Colonic mucosa (tissue), 4 donors: ENCODE data around the gene ST8SIA3. TPM values are rescaled to one million over a fixed set of nuclear protein-coding genes. Genes with fewer than 3 reads are reported as not detected.

Source experiments
- DNase-seq: peaks from one replicate; pipeline ENCODE4 v3.0.0-alpha.2; 2020
- H3K27ac ChIP-seq: fragments of 200-600 bp; one replicate; pipeline ENCODE4 v1.8.0; 2021
- H3K27me3 ChIP-seq: fragments of 200-600 bp; one replicate; pipeline ENCODE4 v1.8.0; 2021
- H3K36me3 ChIP-seq: fragments of 200-600 bp; one replicate; pipeline ENCODE4 v1.8.0; 2021
- H3K4me1 ChIP-seq: fragments of 200-600 bp; one replicate; pipeline ENCODE4 v1.8.0; 2021; ENCODE audit warnings: mild to moderate bottlenecking
- H3K4me3 ChIP-seq: fragments of 200-600 bp; one replicate; pipeline ENCODE4 v1.8.0; 2021
- H3K9ac ChIP-seq, 2 donors: one replicate each; pipeline ENCODE4 v1.7.0; 2013; ENCODE audit warnings: control low read depth in 2 of 2, low read depth in 2 of 2, low read length in 2 of 2
- H3K9me3 ChIP-seq: fragments of 200-600 bp; one replicate; pipeline ENCODE4 v1.8.0; 2021
- intact Hi-C: fragments of 100-400 bp; cut with DNase I; formaldehyde crosslinking; loops from one replicate; pipeline ENCODE4 v1.14.1; 2022
- total RNA-seq, 2 donors: library from RNA; stranded (reverse); fragmentation: NEBNext Ultra II Directional in 1 of 2; extraction: Animal tissue kit (Norgen Biotek cat#: 25700) in 1 of 2; gene quantifications; one replicate each; pipeline ENCODE4 v1.2.1, GENCODE V29; 2021
- TF ChIP-seq, protein P1 (sequence below): fragments of 200-600 bp; IDR thresholded peaks from one replicate; pipeline ENCODE4 v1.8.0; 2022; ENCODE audit warnings: antibody characterized with exemption, mild to moderate bottlenecking
- donor health status: healthy.
- donor health status: DM: no; HTN: no; CAD: no.
- donor health status: DM: no; HTN: no; CAD: no.

Gene ST8SIA3
- under 1 TPM; 0.05 TPM for total RNA-seq

- Histone ChIP-seq H3K4me3 (no peak within 1 kb of the TSS), H3K27ac (no peak within 1 kb of the TSS), H3K9ac (no peak within 1 kb of the TSS), H3K4me1 (no peaks in the 10 kb centered on the region), H3K36me3 (no peaks in the 10 kb centered on the region), H3K9me3 (no peaks in the 10 kb centered on the region), H3K27me3 (peaks cover 13% of the 10 kb centered on the region)
- TF ChIP-seq, protein P1, sequence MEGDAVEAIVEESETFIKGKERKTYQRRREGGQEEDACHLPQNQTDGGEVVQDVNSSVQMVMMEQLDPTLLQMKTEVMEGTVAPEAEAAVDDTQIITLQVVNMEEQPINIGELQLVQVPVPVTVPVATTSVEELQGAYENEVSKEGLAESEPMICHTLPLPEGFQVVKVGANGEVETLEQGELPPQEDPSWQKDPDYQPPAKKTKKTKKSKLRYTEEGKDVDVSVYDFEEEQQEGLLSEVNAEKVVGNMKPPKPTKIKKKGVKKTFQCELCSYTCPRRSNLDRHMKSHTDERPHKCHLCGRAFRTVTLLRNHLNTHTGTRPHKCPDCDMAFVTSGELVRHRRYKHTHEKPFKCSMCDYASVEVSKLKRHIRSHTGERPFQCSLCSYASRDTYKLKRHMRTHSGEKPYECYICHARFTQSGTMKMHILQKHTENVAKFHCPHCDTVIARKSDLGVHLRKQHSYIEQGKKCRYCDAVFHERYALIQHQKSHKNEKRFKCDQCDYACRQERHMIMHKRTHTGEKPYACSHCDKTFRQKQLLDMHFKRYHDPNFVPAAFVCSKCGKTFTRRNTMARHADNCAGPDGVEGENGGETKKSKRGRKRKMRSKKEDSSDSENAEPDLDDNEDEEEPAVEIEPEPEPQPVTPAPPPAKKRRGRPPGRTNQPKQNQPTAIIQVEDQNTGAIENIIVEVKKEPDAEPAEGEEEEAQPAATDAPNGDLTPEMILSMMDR, result no peak
- DNase-seq, result no peak
- intact Hi-C loops, result no loop called here
Measured at GRCh38 chr18:57352271-57352701, at the start of gene ST8SIA3. TSS of gene ST8SIA3 (plus strand) at chr18:57352557. CDS start at chr18:57352847, 290 bp downstream.

DNA sequence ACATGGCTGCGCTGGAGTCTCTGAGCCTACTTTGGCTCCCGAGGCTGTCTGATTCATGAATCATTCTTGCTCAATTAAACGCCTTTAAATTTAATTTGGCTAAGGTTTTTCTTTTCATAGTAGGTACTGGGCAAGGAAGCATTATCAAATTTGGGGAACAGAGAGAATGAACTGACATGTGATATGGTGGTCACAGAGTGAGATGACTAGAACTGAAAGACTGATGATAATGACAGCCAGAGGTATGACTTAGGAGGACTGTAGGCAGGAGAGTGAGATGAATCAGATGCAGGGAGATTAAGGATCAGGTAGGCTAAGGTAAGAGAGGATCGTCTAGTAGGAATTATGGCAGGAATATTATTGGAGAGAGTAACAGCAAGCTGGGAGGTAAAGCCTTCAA is 40.9 kb upstream of the ST8SIA3 start:
- H3K36me3 ChIP-seq, result no peaks in the 10 kb centered on the region
- no peaks in the 10 kb centered on the region for H3K4me1 ChIP-seq
- no peak overlapping the region for H3K4me3 ChIP-seq
- no peak overlapping the region for H3K9ac ChIP-seq
- TF ChIP-seq, protein P1, result no peak
- no peaks in the 10 kb centered on the region for H3K9me3 ChIP-seq
- DNase-seq, result no peak
- no peaks in the 10 kb centered on the region for H3K27me3 ChIP-seq
- intact Hi-C loops, result no loop called here
- H3K27ac ChIP-seq, result no peak overlapping the region

DNA sequence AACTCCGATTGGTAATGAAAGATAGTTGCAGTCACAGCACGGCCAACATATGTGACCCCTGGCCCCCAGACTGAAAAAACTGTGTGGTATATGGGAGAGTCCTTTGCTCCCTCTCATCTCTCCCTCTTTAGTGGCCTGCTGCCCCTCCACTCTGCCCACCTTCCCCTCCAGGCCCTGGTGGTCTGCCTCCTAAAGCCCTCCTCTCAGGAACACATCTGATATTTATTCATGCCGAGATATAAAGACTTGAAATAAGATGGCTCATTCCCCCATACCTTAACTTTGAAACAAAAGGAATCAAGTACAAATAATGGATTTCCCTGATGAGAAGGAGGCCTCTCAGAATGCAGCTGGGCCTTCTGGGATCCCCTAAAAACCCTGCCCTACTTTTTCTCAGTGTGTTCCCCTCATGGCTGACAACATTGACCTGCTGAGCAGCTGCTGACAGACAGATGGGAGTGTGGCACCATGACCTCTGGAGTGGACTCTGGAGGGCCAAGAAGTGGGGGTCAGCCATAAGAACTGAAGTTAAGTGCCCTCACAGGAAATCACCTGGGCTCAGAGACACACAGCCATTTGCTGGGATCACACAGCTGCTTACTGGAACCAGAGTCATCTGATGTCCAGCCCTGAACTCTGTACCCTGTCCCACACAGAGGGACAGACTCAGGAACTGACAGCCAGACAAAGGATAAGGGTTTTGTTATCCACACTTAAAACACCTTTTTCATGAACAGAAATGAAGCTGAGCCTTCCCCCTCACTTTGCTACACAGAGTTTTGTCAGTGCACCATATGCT is 39.8 kb upstream of the ST8SIA3 start:
- TF ChIP-seq, protein P1, result no peak
- H3K4me3 ChIP-seq, result no peak overlapping the region
- H3K27ac ChIP-seq, result no peak overlapping the region
- DNase-seq, result no peak
- H3K9ac ChIP-seq, result no peak overlapping the region
- no peaks in the 10 kb centered on the region for H3K36me3 ChIP-seq
- intact Hi-C loops, result no loop called here
- H3K9me3 ChIP-seq, result no peaks in the 10 kb centered on the region
- no peaks in the 10 kb centered on the region for H3K4me1 ChIP-seq
- no peaks in the 10 kb centered on the region for H3K27me3 ChIP-seq

- no peak overlapping the region for H3K27ac ChIP-seq
- H3K27me3 ChIP-seq, result no peaks in the 10 kb centered on the region
- no peak for DNase-seq
- intact Hi-C loops, result no loop called here
- H3K9me3 ChIP-seq, result no peaks in the 10 kb centered on the region
- no peaks in the 10 kb centered on the region for H3K4me1 ChIP-seq
- H3K9ac ChIP-seq, result no peak overlapping the region
- no peaks in the 10 kb centered on the region for H3K36me3 ChIP-seq
- H3K4me3 ChIP-seq, result no peak overlapping the region
- TF ChIP-seq, protein P1, result no peak
Measured at GRCh38 chr18:57320603-57321002, 31.8 kb upstream of the ST8SIA3 start.

GRCh38 chr18:57325491-57326166 is 26.7 kb upstream of the ST8SIA3 start:
- no peak overlapping the region for H3K9ac ChIP-seq
- H3K36me3 ChIP-seq, result no peaks in the 10 kb centered on the region
- intact Hi-C loops, result no loop called here
- H3K27me3 ChIP-seq, result no peaks in the 10 kb centered on the region
- DNase-seq, result no peak
- no peaks in the 10 kb centered on the region for H3K4me1 ChIP-seq
- no peak overlapping the region for H3K27ac ChIP-seq
- H3K4me3 ChIP-seq, result no peak overlapping the region
- TF ChIP-seq, protein P1, result no peak
- no peaks in the 10 kb centered on the region for H3K9me3 ChIP-seq
